ENCODE measurements around the gene GRWD1. TPM values are rescaled to one million over a fixed set of nuclear protein-coding genes. Genes with fewer than 3 reads are reported as not detected.

GRWD1 gene
- total and polyA plus RNA-seq, 10 donors: 5.5 to 34.5 (median 25.4) TPM

- H3K9me3 ChIP-seq: no peaks in the 10 kb centered on the region
- no peak overlapping the region for H3K27ac ChIP-seq
- WGBS, 5 donors: 75 to 91% (median 79%) methylated on average over 36 to 46 of the region's 46 CpGs
- peaks cover 4 to 60% (median 24%) of the 10 kb centered on the region in 6 donors for H3K4me1 ChIP-seq
- peaks cover 0 to 98% (median 63%) of the 10 kb centered on the region in 7 donors for H3K27me3 ChIP-seq (replicated peaks in 1 of 7)
- intact Hi-C loops (cut with DNase I; ENCODE audit: low total_unique reads): no loop called here
- no peak overlapping the region for H3K4me3 ChIP-seq
- H3K36me3 ChIP-seq: no peaks in the 10 kb centered on the region
- TF ChIP-seq, protein P1, sequence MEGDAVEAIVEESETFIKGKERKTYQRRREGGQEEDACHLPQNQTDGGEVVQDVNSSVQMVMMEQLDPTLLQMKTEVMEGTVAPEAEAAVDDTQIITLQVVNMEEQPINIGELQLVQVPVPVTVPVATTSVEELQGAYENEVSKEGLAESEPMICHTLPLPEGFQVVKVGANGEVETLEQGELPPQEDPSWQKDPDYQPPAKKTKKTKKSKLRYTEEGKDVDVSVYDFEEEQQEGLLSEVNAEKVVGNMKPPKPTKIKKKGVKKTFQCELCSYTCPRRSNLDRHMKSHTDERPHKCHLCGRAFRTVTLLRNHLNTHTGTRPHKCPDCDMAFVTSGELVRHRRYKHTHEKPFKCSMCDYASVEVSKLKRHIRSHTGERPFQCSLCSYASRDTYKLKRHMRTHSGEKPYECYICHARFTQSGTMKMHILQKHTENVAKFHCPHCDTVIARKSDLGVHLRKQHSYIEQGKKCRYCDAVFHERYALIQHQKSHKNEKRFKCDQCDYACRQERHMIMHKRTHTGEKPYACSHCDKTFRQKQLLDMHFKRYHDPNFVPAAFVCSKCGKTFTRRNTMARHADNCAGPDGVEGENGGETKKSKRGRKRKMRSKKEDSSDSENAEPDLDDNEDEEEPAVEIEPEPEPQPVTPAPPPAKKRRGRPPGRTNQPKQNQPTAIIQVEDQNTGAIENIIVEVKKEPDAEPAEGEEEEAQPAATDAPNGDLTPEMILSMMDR (IDR thresholded peaks at IDR 0.05 in 8 of 11, conservative IDR thresholded peaks at IDR 0.05 in 3 of 11): no peak
- TF ChIP-seq POLR2AphosphoS5 (IDR thresholded peaks at IDR 0.05) (no peak), POLR2A (IDR thresholded peaks at IDR 0.05) (no peak)
- no peak for DNase-seq
Observed at GRCh38 chr19:48497728-48498594, 52.2 kb downstream of the GRWD1 start.

DNA sequence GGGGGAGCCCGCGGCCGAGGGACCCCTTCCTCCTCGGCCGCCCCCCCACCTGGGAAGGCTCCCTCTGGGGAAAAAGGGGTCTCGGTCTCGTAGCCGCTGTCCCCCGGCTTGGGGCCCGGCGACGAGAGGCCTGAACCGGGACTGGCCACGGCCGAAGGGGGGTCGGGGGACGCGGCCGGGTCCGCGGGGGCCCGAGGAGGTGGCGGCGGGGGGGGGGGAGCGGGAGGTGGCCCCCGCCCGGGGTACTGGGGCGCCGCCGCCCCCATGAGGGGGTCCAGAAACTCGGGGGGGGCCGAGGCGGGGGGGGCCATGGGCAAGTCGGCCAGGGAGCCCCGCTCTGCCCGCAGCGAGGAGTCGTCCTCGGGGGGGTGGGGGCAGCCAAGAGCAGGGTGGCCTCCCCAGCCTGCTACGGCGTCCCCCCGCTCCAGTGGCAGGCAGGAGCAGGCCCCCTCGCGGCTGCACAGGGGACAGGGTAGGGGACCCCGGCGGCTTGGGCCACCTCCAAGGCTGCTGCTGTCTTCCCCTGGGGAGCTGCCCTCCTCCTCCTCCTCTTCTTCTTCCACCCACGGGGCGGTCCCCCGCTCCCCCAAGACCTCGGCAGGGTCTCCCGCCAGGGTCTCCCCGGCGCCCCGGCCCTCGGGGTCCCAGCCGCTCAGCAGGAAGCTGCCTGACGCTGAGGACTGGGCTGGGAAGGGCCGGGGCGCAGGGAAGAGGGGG, 53.0 kb downstream of the GRWD1 start:
- Histone ChIP-seq H3K9me3 (no peaks in the 10 kb centered on the region), H3K4me3 (peak overlapping the region in 1 of 8 donors; percentile 5), H3K36me3 (no peaks in the 10 kb centered on the region), H3K27ac (no peak overlapping the region), H3K27me3 (replicated peaks in 1 of 7) (peaks cover 0 to 91% (median 61%) of the 10 kb centered on the region in 7 donors), H3K4me1 (peaks cover 4 to 54% (median 21%) of the 10 kb centered on the region in 6 donors)
- TF ChIP-seq, protein P1 (IDR thresholded peaks at IDR 0.05 in 8 of 11, conservative IDR thresholded peaks at IDR 0.05 in 3 of 11): no peak
- no peak for TF ChIP-seq POLR2AphosphoS5 (IDR thresholded peaks at IDR 0.05)
- TF ChIP-seq POLR2A (IDR thresholded peaks at IDR 0.05): no peak
- WGBS, 5 donors: 50 to 77% (median 68%) methylated on average over 13 to 59 of the region's 59 CpGs
- no peak for DNase-seq
- intact Hi-C loops (cut with DNase I; ENCODE audit: low total_unique reads): no loop called here

DNA sequence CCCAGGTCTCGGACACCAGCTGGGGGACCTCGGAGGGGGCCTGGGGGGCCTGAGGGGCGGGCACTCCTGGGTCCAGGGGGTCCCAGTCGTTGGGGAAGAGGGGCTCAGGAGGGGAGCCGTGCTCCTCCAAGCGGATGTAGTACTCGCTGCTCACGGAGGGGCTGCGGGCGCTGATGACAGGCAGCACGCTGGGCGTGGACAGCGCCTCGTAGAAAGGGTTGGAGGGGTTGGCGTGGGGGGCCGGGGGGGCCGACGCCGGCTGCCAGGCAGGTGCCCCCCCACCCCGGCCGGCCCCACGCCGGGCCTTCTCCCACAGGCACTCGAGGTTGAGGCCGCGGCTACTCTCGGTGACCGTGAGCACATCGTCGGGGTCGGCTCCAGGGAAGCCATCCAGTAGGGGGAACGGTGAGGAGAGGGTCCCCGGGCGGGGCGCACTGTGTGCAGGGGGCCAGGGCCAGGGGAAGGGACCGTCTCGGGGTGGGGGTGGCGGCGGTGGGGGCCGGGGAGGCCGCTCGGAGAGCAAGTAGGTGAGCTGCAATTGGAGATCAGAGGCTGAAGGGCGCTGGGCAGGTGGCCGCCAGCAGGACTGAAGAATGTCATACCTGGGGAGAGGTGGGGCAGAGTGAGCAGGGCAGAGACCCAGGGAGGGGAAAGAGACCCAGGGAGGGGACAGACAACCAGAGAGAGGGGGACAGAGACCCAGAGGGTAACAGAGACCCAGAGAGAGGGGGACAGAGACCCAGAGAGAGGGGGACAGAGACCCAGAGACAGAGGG, 53.7 kb downstream of the GRWD1 start:
- TF ChIP-seq POLR2A (IDR thresholded peaks at IDR 0.05): no peak
- no peak for TF ChIP-seq POLR2AphosphoS5 (IDR thresholded peaks at IDR 0.05)
- TF ChIP-seq, protein P1 (IDR thresholded peaks at IDR 0.05 in 8 of 11, conservative IDR thresholded peaks at IDR 0.05 in 3 of 11): no peak
- 61 to 82% (median 78%) methylated on average over 39 to 44 of the region's 44 CpGs for WGBS, 5 donors
- Histone ChIP-seq H3K9me3 (no peaks in the 10 kb centered on the region), H3K27me3 (replicated peaks in 1 of 7) (peaks cover 0 to 84% (median 54%) of the 10 kb centered on the region in 7 donors), H3K4me3 (peak overlapping the region in 1 of 8 donors; percentile 5), H3K36me3 (no peaks in the 10 kb centered on the region), H3K27ac (no peak overlapping the region), H3K4me1 (peaks cover 4 to 47% (median 15%) of the 10 kb centered on the region in 6 donors)
- intact Hi-C loops (cut with DNase I; ENCODE audit: low total_unique reads): loop anchor here (10.0 kb wide), 1 partner anchor 85 kb away; no protein-coding TSS in a partner anchor
- DNase-seq: no peak
